Measurements from ENCODE around the gene RAPGEF3. TPM values are rescaled to one million over a fixed set of nuclear protein-coding genes. Genes with fewer than 3 reads are reported as not detected.

Gene RAPGEF3
- total and polyA plus RNA-seq, 2 of the 8 experiments (the other 6 are each of a cell fraction or from before 2014, with no cell fraction given), result 5.0 to 9.4 TPM

DNA sequence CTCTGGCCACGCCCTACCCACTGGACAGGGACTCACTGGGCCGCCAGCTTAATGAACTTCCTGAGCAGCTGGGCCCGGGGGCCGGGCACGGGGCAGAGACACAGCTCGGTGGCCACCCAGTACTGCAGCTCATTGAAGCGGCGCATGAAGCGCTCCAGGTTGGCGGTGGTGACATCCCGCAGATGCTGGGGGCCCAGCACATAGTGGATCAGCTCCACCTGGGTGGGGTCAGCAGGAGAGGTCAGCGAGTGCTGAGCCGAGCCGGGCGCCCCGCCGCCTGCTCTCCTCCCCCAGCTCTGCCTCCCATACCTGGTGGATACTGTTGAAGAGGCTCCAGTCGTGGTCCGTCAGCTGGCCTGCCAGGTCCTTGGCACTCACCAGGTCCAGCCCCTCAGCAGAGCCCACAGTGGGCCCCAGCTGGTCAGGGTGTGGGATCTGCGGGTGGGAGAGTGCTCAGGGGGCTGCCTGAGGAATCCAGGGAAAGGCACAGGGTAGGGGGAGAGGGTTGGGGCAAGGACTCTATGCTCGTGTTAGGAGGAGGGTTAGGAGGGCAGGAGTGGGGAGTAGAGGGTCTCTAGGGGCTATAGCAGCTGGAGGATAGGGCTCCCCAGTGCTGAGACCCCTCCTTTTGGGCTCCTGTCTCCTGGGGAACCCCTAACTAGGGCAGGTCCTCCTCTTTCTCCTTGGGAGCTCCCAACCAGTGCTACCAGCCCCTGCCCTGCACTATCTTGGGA lies 17.9 kb downstream of the RAPGEF3 start:
- no peak overlapping the region for H3K56ac ChIP-seq (replicated peaks; ENCODE audit: insufficient read length, low read depth, low read length)
- H3K27ac ChIP-seq (ENCODE audit: low read depth, low read length), result peak overlapping the region; percentile 19; the same call in 1 of the 2 replicates
- POLR2A ChIA-PET (ENCODE audit: partially characterized antibody), result interaction anchor here (0.9 to 7.4 kb wide), 12 partner anchors 11 to 40 kb away, joined by 3 to 79 read pairs (median 4); partner anchors contain the start of gene SLC48A1
- H4K91ac ChIP-seq (replicated peaks; ENCODE audit: insufficient read length, low read length), result peak overlapping the region; percentile 59
- peak overlapping the region; percentile 62 for H4K8ac ChIP-seq (ENCODE audit: extremely low read depth, insufficient read depth, low read length)
- 91% methylated on average over 20 of the region's 21 CpGs; no CpG with 5 or more reads in 1 of the 2 experiments for WGBS, 2 experiments (ENCODE audit: extremely low coverage in 1 of 2, insufficient coverage in 1 of 2, insufficient read length in 1 of 2, insufficient replicate concordance in 2 of 2, low coverage in 1 of 2, low lambda C conversion rate in 2 of 2, missing lambda C conversion rate in 1 of 2)
- FAIRE-seq (no peak), DNase-seq (ENCODE audit: low read depth in 1 of 2, low spot score in 2 of 2) (no peak)
- H3K4ac ChIP-seq (replicated peaks; ENCODE audit: insufficient read length, low read depth, low read length), result no peak overlapping the region
- H3K79me1 ChIP-seq (ENCODE audit: low read depth, low read length), result no peaks in the 10 kb centered on the region
- no peak overlapping the region for H2AFZ ChIP-seq (ENCODE audit: low read length)
- H3K9me3 ChIP-seq (ENCODE audit: insufficient read depth in 2 of 2, low read depth in 1 of 2, low read length in 1 of 2), result no peaks in the 10 kb centered on the region
- CTCF ChIA-PET (ENCODE audit: partially characterized antibody), result interaction anchor here (0.8 to 64.6 kb wide), 12 partner anchors 5 to 128 kb away, joined by 3 to 2442 read pairs (median 58); partner anchors contain the start of genes ENDOU, HDAC7, RAPGEF3 and SLC48A1
- H3K4me3 ChIP-seq (ENCODE audit: extremely low read depth in 1 of 4, insufficient read depth in 2 of 4, low read depth in 3 of 4, low read length in 4 of 4), result no peak overlapping the region
- H3K36me3 ChIP-seq (ENCODE audit: control insufficient read depth in 2 of 4, insufficient read depth in 4 of 4, low read length in 3 of 4), result no peaks in the 10 kb centered on the region
- no peak overlapping the region for H2BK15ac ChIP-seq (ENCODE audit: low read length)
- H2BK120ac ChIP-seq (replicated peaks; ENCODE audit: low read depth, low read length), result no peak overlapping the region
- no peaks in the 10 kb centered on the region; the same call in 1 of the 2 replicates for H3K23me2 ChIP-seq (ENCODE audit: low read depth, low read length)
- H2BK5ac ChIP-seq (ENCODE audit: low read depth, low read length), result no peak overlapping the region
- no peaks in the 10 kb centered on the region for H3K79me2 ChIP-seq (ENCODE audit: control insufficient read depth in 1 of 2, insufficient read depth in 2 of 2, low read length in 2 of 2)
- H3K9ac ChIP-seq (replicated peaks in 1 of 4; ENCODE audit: extremely low read depth in 1 of 4, low read depth in 3 of 4, low read length in 3 of 4), result no peak overlapping the region
- no peak overlapping the region for H3K18ac ChIP-seq (ENCODE audit: extremely low read depth, low read length)
- no peaks in the 10 kb centered on the region for H4K20me1 ChIP-seq (replicated peaks in 1 of 2; ENCODE audit: control insufficient read depth in 1 of 2, insufficient read depth in 2 of 2, low read length in 2 of 2)
- no peak overlapping the region for H2BK12ac ChIP-seq (ENCODE audit: low read depth, low read length)
- H3K27me3 ChIP-seq (replicated peaks in 1 of 4; ENCODE audit: control insufficient read depth in 3 of 4, extremely low read depth in 1 of 4, insufficient read depth in 3 of 4, low read length in 3 of 4), result no peaks in the 10 kb centered on the region; a peak in 1 of 7 replicates
- H4K5ac ChIP-seq (ENCODE audit: insufficient read length, low read depth, low read length), result no peak overlapping the region
- H3K23ac ChIP-seq (ENCODE audit: insufficient read length), result no peak overlapping the region
- H3K4me1 ChIP-seq (replicated peaks in 1 of 4; ENCODE audit: control insufficient read depth in 3 of 4, insufficient read depth in 4 of 4, low read length in 3 of 4), result peaks cover 0 to 10% (median 4%) of the 10 kb centered on the region in 4 experiments; a peak in 4 of 7 replicates
- no peak overlapping the region for H3K14ac ChIP-seq (ENCODE audit: insufficient read length)
- no peak overlapping the region for H2BK20ac ChIP-seq (ENCODE audit: low read length)
- no peak overlapping the region for H2AK5ac ChIP-seq (ENCODE audit: low read depth, low read length)
- H3K4me2 ChIP-seq (ENCODE audit: insufficient read depth in 1 of 2, low read depth in 2 of 2, low read length in 2 of 2), result 0 out of 4 replicates have a peak overlapping the region, but pooled peaks of 1 of the 2 experiments have one; percentile 4
- TF ChIP-seq RBBP5 (IDR thresholded peaks at IDR 0.05; ENCODE audit: borderline replicate concordance, low read depth, low read length) (no peak), TCF12 (IDR thresholded peaks at IDR 0.05; ENCODE audit: low read depth, low read length) (no peak), SIN3A (conservative IDR thresholded peaks at IDR 0.05 in 1 of 2, IDR thresholded peaks at IDR 0.05 in 1 of 2; ENCODE audit: low read depth in 1 of 2, low read length in 2 of 2) (no peak), TAF7 (optimal IDR thresholded peaks at IDR 0.05; ENCODE audit: borderline replicate concordance, low read depth, low read length) (no peak), CBX8 (IDR thresholded peaks at IDR 0.05; ENCODE audit: borderline replicate concordance, low read depth, low read length) (no peak)
- TF ChIP-seq, protein P1, sequence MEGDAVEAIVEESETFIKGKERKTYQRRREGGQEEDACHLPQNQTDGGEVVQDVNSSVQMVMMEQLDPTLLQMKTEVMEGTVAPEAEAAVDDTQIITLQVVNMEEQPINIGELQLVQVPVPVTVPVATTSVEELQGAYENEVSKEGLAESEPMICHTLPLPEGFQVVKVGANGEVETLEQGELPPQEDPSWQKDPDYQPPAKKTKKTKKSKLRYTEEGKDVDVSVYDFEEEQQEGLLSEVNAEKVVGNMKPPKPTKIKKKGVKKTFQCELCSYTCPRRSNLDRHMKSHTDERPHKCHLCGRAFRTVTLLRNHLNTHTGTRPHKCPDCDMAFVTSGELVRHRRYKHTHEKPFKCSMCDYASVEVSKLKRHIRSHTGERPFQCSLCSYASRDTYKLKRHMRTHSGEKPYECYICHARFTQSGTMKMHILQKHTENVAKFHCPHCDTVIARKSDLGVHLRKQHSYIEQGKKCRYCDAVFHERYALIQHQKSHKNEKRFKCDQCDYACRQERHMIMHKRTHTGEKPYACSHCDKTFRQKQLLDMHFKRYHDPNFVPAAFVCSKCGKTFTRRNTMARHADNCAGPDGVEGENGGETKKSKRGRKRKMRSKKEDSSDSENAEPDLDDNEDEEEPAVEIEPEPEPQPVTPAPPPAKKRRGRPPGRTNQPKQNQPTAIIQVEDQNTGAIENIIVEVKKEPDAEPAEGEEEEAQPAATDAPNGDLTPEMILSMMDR (IDR thresholded peaks at IDR 0.05; ENCODE audit: control extremely low read depth in 1 of 3, insufficient read depth in 1 of 3, low read depth in 1 of 3, low read length in 3 of 3), result no peak

Measured in H1 (cell line).